Sigmoid colon (tissue), 4 donors: ENCODE measurements around the gene HPS5.

ENCODE experiments used
- CTCF ChIP-seq, 4 experiments: fragments of 450-650 bp in 3 of 4; fragments of 200-600 bp in 1 of 4; IDR thresholded peaks; one replicate each; pipeline ENCODE4 v1.5.1; 2016 to 2019; ENCODE audit warnings: antibody characterized with exemption in 4 of 4, mild to moderate bottlenecking in 3 of 4, moderate library complexity in 2 of 4
- EP300 ChIP-seq, 4 donors: sonication (generic); formaldehyde crosslinking; IDR thresholded peaks; one replicate each; pipeline ENCODE4 v1.6.1; 2017; ENCODE audit warnings: antibody characterized with exemption in 4 of 4
- POLR2A ChIP-seq, 2 donors: fragments of 450-650 bp; IDR thresholded peaks; one replicate each; pipeline ENCODE4 v1.6.1; 2016; ENCODE audit warnings: antibody characterized with exemption in 2 of 2, mild to moderate bottlenecking in 2 of 2, moderate library complexity in 2 of 2
- POLR2AphosphoS5 ChIP-seq, 4 donors: sonication (generic); formaldehyde crosslinking; IDR thresholded peaks; one replicate each; pipeline ENCODE4 v1.6.1; 2017; ENCODE audit warnings: antibody characterized with exemption in 4 of 4

DNA sequence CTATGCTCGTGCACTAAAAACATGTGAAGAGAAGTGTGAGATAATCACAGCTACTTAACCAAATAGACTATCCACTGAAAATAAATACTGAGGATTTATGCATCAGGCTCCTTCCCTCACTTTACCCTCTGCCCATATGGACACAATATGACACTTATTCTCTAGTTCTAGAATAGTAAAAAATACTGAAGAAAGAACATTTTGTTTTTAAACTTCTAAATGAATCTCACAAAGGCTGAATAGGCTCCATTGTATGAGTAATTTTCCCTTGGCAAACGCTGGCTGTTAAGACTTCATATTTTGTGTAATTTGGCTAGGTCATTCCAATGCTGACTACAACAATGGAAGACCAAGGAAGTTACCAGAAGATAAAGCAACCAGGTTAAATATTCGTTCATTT is 9.9 kb downstream of the HPS5 start:
- TF ChIP-seq POLR2A (IDR thresholded peaks at IDR 0.05), result no peak
- no peak for TF ChIP-seq CTCF (IDR thresholded peaks at IDR 0.05)
- no peak for TF ChIP-seq EP300 (IDR thresholded peaks at IDR 0.05)
- TF ChIP-seq POLR2AphosphoS5 (IDR thresholded peaks at IDR 0.05), result no peak
